ENCODE data around the gene RHBDF1.

GRCh38 chr16:9903-10665 lies 62.3 kb downstream of the RHBDF1 start:
- no peak for TF ChIP-seq POLR2AphosphoS5 (IDR thresholded peaks at IDR 0.05; ENCODE audit: borderline replicate concordance, low read depth, low read length)
- TF ChIP-seq EZH2 (IDR thresholded peaks at IDR 0.05): no peak

Measured in SK-N-MC (cell line).